SK-N-SH (cell line): ENCODE results near the gene PGF. TPM values are rescaled to one million over a fixed set of nuclear protein-coding genes. Genes with fewer than 3 reads are reported as not detected.

Experiments
- CTCF ChIA-PET: fragments of 300-600, 350-600 bp; formaldehyde crosslinking; extraction: SDS; loops from one replicate; lab custom pipeline; 2021; lab: Yijun Ruan, JAX
- POLR2A ChIA-PET: fragments of 350-600 bp; sonication (Branson Sonifier 250); formaldehyde crosslinking; extraction: SDS; loops from one replicate; lab custom pipeline; 2020; ENCODE audit warnings: antibody characterized with exemption, inconsistent platforms; lab: Yijun Ruan, JAX
- DNase-seq: peaks from one replicate; pipeline ENCODE4 v3.0.0; 2012
- H2AFZ ChIP-seq: fragments of 200-600 bp; sonication (generic); 2 replicates; pipeline ENCODE4 v1.8.1; 2016; ENCODE audit warnings: antibody characterized with exemption, mild to moderate bottlenecking, low read depth
- H3F3A ChIP-seq: fragments of 200-600 bp; sonication (generic); replicated peaks from 2 replicates; pipeline ENCODE3; 2016; ENCODE audit warnings: antibody characterized with exemption, mild to moderate bottlenecking; ENCODE audit not compliant: insufficient read depth
- H3K27ac ChIP-seq, 2 experiments: fragments of 200-500 bp in 1 of 2; fragments of 200-600 bp in 1 of 2; sonication (Bioruptor generic) in 1 of 2; sonication (generic), shearing (Covaris generic) in 1 of 2; 2 replicates each; pipeline versions ENCODE4 v1.5.1 to v1.6.1; 2014 to 2016; ENCODE audit warnings: low read depth in 2 of 2, inconsistent platforms in 1 of 2, low read length in 1 of 2, mild to moderate bottlenecking in 1 of 2, mixed read lengths in 1 of 2
- H3K27me3 ChIP-seq: fragments of 200-600 bp; sonication (generic), shearing (Covaris generic); 2 replicates; pipeline ENCODE4 v1.6.1; 2016; ENCODE audit warnings: mixed run types; ENCODE audit not compliant: insufficient read depth
- H3K36me3 ChIP-seq, 2 experiments: fragments of 200-500 bp in 1 of 2; fragments of 200-600 bp in 1 of 2; sonication (Bioruptor generic) in 1 of 2; sonication (generic) in 1 of 2; replicated peaks in 1 of 2; 2 replicates each; pipeline versions ENCODE3 to v1.5.1; 2014 to 2016; ENCODE audit warnings: low read length in 1 of 2, mild to moderate bottlenecking in 1 of 2; ENCODE audit not compliant: insufficient read depth in 2 of 2, control insufficient read depth in 1 of 2
- H3K4me1 ChIP-seq, 2 experiments: fragments of 200-500 bp in 1 of 2; fragments of 200-600 bp in 1 of 2; sonication (Bioruptor generic) in 1 of 2; sonication (generic), shearing (Covaris generic) in 1 of 2; 2 replicates each; pipeline versions ENCODE4 v1.5.1 to v1.6.1; 2014 to 2016; ENCODE audit warnings: low read depth in 1 of 2, low read length in 1 of 2, mixed run types in 1 of 2; ENCODE audit not compliant: insufficient read depth in 2 of 2, control insufficient read depth in 1 of 2
- H3K4me2 ChIP-seq: fragments of 200-600 bp; sonication (generic), shearing (Covaris generic); 2 replicates; pipeline ENCODE4 v1.6.1; 2017; ENCODE audit warnings: mixed run types
- H3K4me3 ChIP-seq, 2 experiments: fragments of 200-500 bp in 1 of 2; fragments of 200-600 bp in 1 of 2; sonication (Bioruptor generic) in 1 of 2; sonication (generic), shearing (Covaris generic) in 1 of 2; 2 replicates each; pipeline versions ENCODE4 v1.5.1 to v1.8.1; 2014 to 2016; ENCODE audit warnings: low read depth in 2 of 2, inconsistent platforms in 1 of 2, low read length in 1 of 2, mild to moderate bottlenecking in 1 of 2, mixed read lengths in 1 of 2, moderate library complexity in 1 of 2
- H3K79me2 ChIP-seq: fragments of 200-600 bp; sonication (generic); 2 replicates; pipeline ENCODE4 v1.8.1; 2017; ENCODE audit warnings: mild to moderate bottlenecking; ENCODE audit not compliant: insufficient read depth
- H3K9ac ChIP-seq: fragments of 200-600 bp; sonication (generic); 2 replicates; pipeline ENCODE4 v1.6.1; 2017; ENCODE audit warnings: mixed run types
- H3K9me2 ChIP-seq: fragments of 200-600 bp; sonication (generic); 2 replicates; pipeline ENCODE4 v1.6.1; 2017; ENCODE audit warnings: mixed run types
- H3K9me3 ChIP-seq: fragments of 200-600 bp; sonication (generic); 2 replicates; pipeline ENCODE4 v1.6.1; 2017; ENCODE audit warnings: mixed run types, mild to moderate bottlenecking, moderate library complexity
- H4K20me1 ChIP-seq: fragments of 200-600 bp; sonication (generic); 2 replicates; pipeline ENCODE4 v1.6.1; 2017; ENCODE audit warnings: mild to moderate bottlenecking, mixed run types; ENCODE audit not compliant: insufficient read depth
- EP300 ChIP-seq, 2 experiments: IDR thresholded peaks; 2 replicates each; pipeline versions ENCODE4 v1.4.0 to v1.6.1; 2012; ENCODE audit warnings: borderline replicate concordance in 1 of 2, low read depth in 1 of 2, low read length in 1 of 2
- EZH2phosphoT487 ChIP-seq: fragments of 200-600 bp; sonication (generic); IDR thresholded peaks from 2 replicates; pipeline ENCODE4 v1.6.1; 2017; ENCODE audit warnings: low read depth, mixed run types, mild to moderate bottlenecking, antibody characterized with exemption, moderate library complexity, borderline replicate concordance
- GABPA ChIP-seq: IDR thresholded peaks from 2 replicates; pipeline ENCODE4 v1.4.0; 2012; ENCODE audit warnings: low read depth, mild to moderate bottlenecking
- JUND ChIP-seq: IDR thresholded peaks from 2 replicates; pipeline ENCODE4 v1.4.0; 2012
- MXI1 ChIP-seq: IDR thresholded peaks from 2 replicates; pipeline ENCODE4 v1.6.1; 2012; ENCODE audit warnings: mild to moderate bottlenecking, low read depth, low read length, improper control_type of control experiment
- NRF1 ChIP-seq: IDR thresholded peaks from 2 replicates; pipeline ENCODE4 v1.6.1; 2012; ENCODE audit warnings: low read depth, mild to moderate bottlenecking, low read length
- RCOR1 ChIP-seq: fragments of 150-350 bp; IDR thresholded peaks from 2 replicates; pipeline ENCODE4 v1.6.1; 2017; ENCODE audit warnings: antibody characterized with exemption, low read length
- RFX5 ChIP-seq: IDR thresholded peaks from 2 replicates; pipeline ENCODE4 v1.6.1; 2012; ENCODE audit warnings: mild to moderate bottlenecking, improper control_type of control experiment, low read length
- SIN3A ChIP-seq: IDR thresholded peaks from 2 replicates; pipeline ENCODE4 v1.6.1; 2012; ENCODE audit warnings: low read depth, mild to moderate bottlenecking, low read length, moderate library complexity, borderline replicate concordance
- TAF1 ChIP-seq: IDR thresholded peaks from 2 replicates; pipeline ENCODE4 v1.6.1; 2012; ENCODE audit warnings: low read depth, mild to moderate bottlenecking, low read length, moderate library complexity, borderline replicate concordance
- TCF12 ChIP-seq: IDR thresholded peaks from 2 replicates; pipeline ENCODE4 v1.4.0; 2012
- YY1 ChIP-seq: IDR thresholded peaks from 2 replicates; pipeline ENCODE4 v1.4.0; 2012; ENCODE audit warnings: low read depth, mild to moderate bottlenecking
- WGBS: methylation state at CpG from one replicate; pipeline ENCODE4 v1.1.6; 2017; ENCODE audit warnings: low lambda C conversion rate; 5-methylcytosine and 5-hydroxymethylcytosine counted together
- polyA plus RNA-seq, 3 experiments: library from polyadenylated mRNA; depleted of rRNA; stranded (reverse); fragments of >200 nt; gene quantifications; 2 replicates each; pipeline ENCODE4 v1.2.3, GENCODE V29; 2012
- TF ChIP-seq, protein P1 (sequence below): IDR thresholded peaks from 2 replicates; pipeline ENCODE4; 2012
- TF ChIP-seq, protein P2 (sequence below): IDR thresholded peaks from 2 replicates; pipeline ENCODE4 v1.4.0; 2012; ENCODE audit warnings: low read depth, borderline replicate concordance
- TF ChIP-seq, protein P3 (sequence below): IDR thresholded peaks from 2 replicates; pipeline ENCODE4 v1.4.0; 2012; ENCODE audit warnings: low read depth, borderline replicate concordance
- TF ChIP-seq, protein P4 (sequence below): fragments of 150-350 bp; IDR thresholded peaks from 2 replicates; pipeline ENCODE4 v1.6.1; 2017; ENCODE audit warnings: antibody characterized with exemption, low read length, low read depth, borderline replicate concordance
- TF ChIP-seq, protein P5 (sequence below): fragments of 150-350 bp; IDR thresholded peaks from 2 replicates; pipeline ENCODE4 v1.6.1; 2016; ENCODE audit warnings: mild to moderate bottlenecking, low read depth, low read length
- TF ChIP-seq, protein P6 (sequence below): IDR thresholded peaks from 2 replicates; pipeline ENCODE4 v1.4.0; 2012; ENCODE audit warnings: low read depth
- TF ChIP-seq, protein P7 (sequence below): fragments of 200-600 bp; sonication (generic); IDR thresholded peaks from 2 replicates; pipeline ENCODE4 v1.6.1; 2017; ENCODE audit warnings: antibody characterized with exemption, mild to moderate bottlenecking, moderate library complexity

The PGF gene
- polyA plus RNA-seq, 1 of the 3 experiments (the other 2 are of a cell fraction): 4.4 TPM

DNA sequence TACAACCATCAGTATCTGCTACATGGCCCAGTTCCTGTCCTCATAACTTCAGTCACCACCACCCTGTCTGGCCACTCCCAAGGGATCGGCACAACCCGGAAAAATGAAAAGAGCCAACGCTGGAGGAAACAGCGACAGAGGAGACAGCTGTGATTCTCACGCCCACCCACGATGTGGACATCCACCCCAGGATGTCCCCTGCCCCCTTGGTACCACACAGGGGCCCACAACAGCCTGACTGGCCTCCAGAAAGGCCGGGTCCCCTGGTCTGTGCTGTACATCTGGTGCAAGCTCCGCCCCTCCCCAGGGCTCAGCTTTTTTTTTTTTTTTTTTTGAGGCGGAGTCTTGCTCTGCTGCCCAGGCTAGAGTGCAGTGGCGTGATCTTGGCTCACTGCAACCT, 44.8 kb downstream of the PGF start (continued):
- TF ChIP-seq MXI1 (no peak), YY1 (no peak)
- TF ChIP-seq, protein P1, sequence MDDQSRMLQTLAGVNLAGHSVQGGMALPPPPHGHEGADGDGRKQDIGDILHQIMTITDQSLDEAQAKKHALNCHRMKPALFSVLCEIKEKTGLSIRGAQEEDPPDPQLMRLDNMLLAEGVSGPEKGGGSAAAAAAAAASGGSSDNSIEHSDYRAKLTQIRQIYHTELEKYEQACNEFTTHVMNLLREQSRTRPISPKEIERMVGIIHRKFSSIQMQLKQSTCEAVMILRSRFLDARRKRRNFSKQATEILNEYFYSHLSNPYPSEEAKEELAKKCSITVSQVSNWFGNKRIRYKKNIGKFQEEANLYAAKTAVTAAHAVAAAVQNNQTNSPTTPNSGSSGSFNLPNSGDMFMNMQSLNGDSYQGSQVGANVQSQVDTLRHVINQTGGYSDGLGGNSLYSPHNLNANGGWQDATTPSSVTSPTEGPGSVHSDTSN: no peak

DNA sequence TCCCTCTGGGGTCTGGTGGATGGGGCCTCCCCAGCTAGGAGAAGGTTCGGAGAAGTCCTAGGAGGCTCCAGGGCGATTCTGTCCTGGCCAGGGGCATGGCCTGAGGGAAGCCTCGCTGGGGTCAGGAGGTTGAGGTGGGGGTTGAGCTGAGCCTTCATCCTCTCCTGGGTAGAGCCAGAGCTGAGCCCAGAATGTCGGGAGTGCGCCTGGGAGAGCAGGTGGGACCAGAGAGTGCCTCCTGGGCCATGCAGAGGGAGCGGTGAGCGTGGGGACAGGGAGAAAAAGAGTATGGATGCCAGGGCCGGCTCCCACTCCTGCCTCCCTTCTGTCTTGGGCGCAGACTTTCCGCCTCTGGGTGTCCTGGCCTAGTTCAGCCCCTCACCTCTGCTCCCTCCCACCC, 45.5 kb downstream of the PGF start:
- H3K9me3 ChIP-seq: no peaks in the 10 kb centered on the region
- no peak overlapping the region for H3K4me2 ChIP-seq
- H3K27ac ChIP-seq: no peak overlapping the region
- H3K79me2 ChIP-seq: no peaks in the 10 kb centered on the region
- DNase-seq: no peak
- H3K4me1 ChIP-seq: no peaks in the 10 kb centered on the region; a peak in 1 of 4 replicates
- H3K9me2 ChIP-seq: no peaks in the 10 kb centered on the region
- H3K4me3 ChIP-seq: no peak overlapping the region
- 98% methylated on average over 5 of the region's 10 CpGs for WGBS
- TF ChIP-seq RFX5 (no peak), TAF1 (no peak), TCF12 (no peak), YY1 (no peak), MXI1 (no peak), EP300 (IDR thresholded peaks at IDR 0.05; ENCODE audit: borderline replicate concordance in 1 of 2, low read depth in 1 of 2, low read length in 1 of 2) (no peak), JUND (no peak), GABPA (no peak), NRF1 (no peak), EZH2phosphoT487 (no peak), SIN3A (no peak), RCOR1 (no peak)
- TF ChIP-seq, protein P2, sequence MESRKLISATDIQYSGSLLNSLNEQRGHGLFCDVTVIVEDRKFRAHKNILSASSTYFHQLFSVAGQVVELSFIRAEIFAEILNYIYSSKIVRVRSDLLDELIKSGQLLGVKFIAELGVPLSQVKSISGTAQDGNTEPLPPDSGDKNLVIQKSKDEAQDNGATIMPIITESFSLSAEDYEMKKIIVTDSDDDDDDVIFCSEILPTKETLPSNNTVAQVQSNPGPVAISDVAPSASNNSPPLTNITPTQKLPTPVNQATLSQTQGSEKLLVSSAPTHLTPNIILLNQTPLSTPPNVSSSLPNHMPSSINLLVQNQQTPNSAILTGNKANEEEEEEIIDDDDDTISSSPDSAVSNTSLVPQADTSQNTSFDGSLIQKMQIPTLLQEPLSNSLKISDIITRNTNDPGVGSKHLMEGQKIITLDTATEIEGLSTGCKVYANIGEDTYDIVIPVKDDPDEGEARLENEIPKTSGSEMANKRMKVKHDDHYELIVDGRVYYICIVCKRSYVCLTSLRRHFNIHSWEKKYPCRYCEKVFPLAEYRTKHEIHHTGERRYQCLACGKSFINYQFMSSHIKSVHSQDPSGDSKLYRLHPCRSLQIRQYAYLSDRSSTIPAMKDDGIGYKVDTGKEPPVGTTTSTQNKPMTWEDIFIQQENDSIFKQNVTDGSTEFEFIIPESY: no peak
- TF ChIP-seq, protein P3, sequence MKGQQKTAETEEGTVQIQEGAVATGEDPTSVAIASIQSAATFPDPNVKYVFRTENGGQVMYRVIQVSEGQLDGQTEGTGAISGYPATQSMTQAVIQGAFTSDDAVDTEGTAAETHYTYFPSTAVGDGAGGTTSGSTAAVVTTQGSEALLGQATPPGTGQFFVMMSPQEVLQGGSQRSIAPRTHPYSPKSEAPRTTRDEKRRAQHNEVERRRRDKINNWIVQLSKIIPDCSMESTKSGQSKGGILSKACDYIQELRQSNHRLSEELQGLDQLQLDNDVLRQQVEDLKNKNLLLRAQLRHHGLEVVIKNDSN: no peak
- TF ChIP-seq, protein P4, sequence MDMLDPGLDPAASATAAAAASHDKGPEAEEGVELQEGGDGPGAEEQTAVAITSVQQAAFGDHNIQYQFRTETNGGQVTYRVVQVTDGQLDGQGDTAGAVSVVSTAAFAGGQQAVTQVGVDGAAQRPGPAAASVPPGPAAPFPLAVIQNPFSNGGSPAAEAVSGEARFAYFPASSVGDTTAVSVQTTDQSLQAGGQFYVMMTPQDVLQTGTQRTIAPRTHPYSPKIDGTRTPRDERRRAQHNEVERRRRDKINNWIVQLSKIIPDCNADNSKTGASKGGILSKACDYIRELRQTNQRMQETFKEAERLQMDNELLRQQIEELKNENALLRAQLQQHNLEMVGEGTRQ: no peak
- TF ChIP-seq, protein P5, sequence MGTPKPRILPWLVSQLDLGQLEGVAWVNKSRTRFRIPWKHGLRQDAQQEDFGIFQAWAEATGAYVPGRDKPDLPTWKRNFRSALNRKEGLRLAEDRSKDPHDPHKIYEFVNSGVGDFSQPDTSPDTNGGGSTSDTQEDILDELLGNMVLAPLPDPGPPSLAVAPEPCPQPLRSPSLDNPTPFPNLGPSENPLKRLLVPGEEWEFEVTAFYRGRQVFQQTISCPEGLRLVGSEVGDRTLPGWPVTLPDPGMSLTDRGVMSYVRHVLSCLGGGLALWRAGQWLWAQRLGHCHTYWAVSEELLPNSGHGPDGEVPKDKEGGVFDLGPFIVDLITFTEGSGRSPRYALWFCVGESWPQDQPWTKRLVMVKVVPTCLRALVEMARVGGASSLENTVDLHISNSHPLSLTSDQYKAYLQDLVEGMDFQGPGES: no peak
- TF ChIP-seq, protein P1: no peak
- TF ChIP-seq, protein P6, sequence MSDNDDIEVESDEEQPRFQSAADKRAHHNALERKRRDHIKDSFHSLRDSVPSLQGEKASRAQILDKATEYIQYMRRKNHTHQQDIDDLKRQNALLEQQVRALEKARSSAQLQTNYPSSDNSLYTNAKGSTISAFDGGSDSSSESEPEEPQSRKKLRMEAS: no peak
- TF ChIP-seq, protein P7, sequence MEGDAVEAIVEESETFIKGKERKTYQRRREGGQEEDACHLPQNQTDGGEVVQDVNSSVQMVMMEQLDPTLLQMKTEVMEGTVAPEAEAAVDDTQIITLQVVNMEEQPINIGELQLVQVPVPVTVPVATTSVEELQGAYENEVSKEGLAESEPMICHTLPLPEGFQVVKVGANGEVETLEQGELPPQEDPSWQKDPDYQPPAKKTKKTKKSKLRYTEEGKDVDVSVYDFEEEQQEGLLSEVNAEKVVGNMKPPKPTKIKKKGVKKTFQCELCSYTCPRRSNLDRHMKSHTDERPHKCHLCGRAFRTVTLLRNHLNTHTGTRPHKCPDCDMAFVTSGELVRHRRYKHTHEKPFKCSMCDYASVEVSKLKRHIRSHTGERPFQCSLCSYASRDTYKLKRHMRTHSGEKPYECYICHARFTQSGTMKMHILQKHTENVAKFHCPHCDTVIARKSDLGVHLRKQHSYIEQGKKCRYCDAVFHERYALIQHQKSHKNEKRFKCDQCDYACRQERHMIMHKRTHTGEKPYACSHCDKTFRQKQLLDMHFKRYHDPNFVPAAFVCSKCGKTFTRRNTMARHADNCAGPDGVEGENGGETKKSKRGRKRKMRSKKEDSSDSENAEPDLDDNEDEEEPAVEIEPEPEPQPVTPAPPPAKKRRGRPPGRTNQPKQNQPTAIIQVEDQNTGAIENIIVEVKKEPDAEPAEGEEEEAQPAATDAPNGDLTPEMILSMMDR: no peak
- peaks cover 12% of the 10 kb centered on the region for H3F3A ChIP-seq
- H3K36me3 ChIP-seq: peaks cover 0 to 2% of the 10 kb centered on the region in 2 experiments
- CTCF ChIA-PET: interaction anchor here (1.1 to 26.0 kb wide), 6 partner anchors 15 to 179 kb away, joined by 3 to 537 read pairs (median 74); partner anchors contain the start of genes DLST, PROX2 and YLPM1
- no peak overlapping the region for H3K9ac ChIP-seq
- H4K20me1 ChIP-seq: no peaks in the 10 kb centered on the region
- POLR2A ChIA-PET: no interaction called here
- H3K27me3 ChIP-seq: no peaks in the 10 kb centered on the region
- H2AFZ ChIP-seq: no peak overlapping the region
